H1 (cell line): Measurements from ENCODE around the gene C19orf85. TPM values are rescaled to one million over a fixed set of nuclear protein-coding genes. Genes with fewer than 3 reads are reported as not detected.

Experiments used
- ATF2 ChIP-seq: IDR thresholded peaks from 2 replicates; pipeline ENCODE4 v1.6.1; 2012; ENCODE audit warnings: low read length, inconsistent platforms
- CTCF ChIP-seq, 3 experiments: IDR thresholded peaks; 1 replicate in 2 of 3; 2 replicates in 1 of 3; pipeline versions ENCODE4 v1.5.1 to v1.6.1; 2011; ENCODE audit warnings: low read length in 3 of 3, mild to moderate bottlenecking in 3 of 3, inconsistent platforms in 2 of 3, low read depth in 1 of 3, moderate library complexity in 1 of 3; ENCODE audit not compliant: insufficient read depth in 1 of 3; ENCODE audit errors: control extremely low read depth in 1 of 3
- POU5F1 ChIP-seq: IDR thresholded peaks from 2 replicates; pipeline ENCODE4 v1.6.1; 2011; ENCODE audit warnings: low read depth, mild to moderate bottlenecking, low read length, moderate library complexity
- polyA plus RNA-seq, 7 experiments: library from polyadenylated mRNA; depleted of rRNA in 3 of 7; stranded (reverse) in 5 of 7; unstranded in 2 of 7; fragments of >200 nt in 5 of 7; fragments of 200-250 nt in 2 of 7; gene quantifications; 1 replicate in 5 of 7; 2 replicates in 1 of 7; 4 replicates in 1 of 7; pipeline versions ENCODE4 v1.2.1 to v1.2.3, GENCODE V29; 2011 to 2013; ENCODE audit warnings: missing spikeins in 2 of 7, mixed read lengths in 2 of 7
- total RNA-seq: library from RNA; stranded (reverse); fragmentation: NEBNext Ultra II Directional; extraction: Animal tissue kit (Norgen Biotek cat#: 25700); gene quantifications from 2 replicates; pipeline ENCODE4 v1.2.1, GENCODE V29; 2021

Gene C19orf85
- total and polyA plus RNA-seq, 2 of the 8 experiments (the other 6 are each of a cell fraction or from before 2014, with no cell fraction given), result 2.2 to 3.2 TPM

- no peak for TF ChIP-seq ATF2
- no peak for TF ChIP-seq CTCF (IDR thresholded peaks at IDR 0.05; ENCODE audit: control extremely low read depth in 1 of 3, insufficient read depth in 1 of 3, low read depth in 1 of 3, low read length in 3 of 3)
- TF ChIP-seq POU5F1, result no peak
Observed at GRCh38 chr19:55472463-55472862, 7.9 kb upstream of the C19orf85 start (continued).
